IPS-20b (cell line): Measurements from ENCODE around the gene PTGDR.

Experiments used
- H3K27ac ChIP-seq: one replicate; pipeline ENCODE4 v1.5.1; 2013; ENCODE audit warnings: low read length
- H3K27me3 ChIP-seq: 2 replicates; pipeline ENCODE4 v1.6.1; 2013; ENCODE audit warnings: mild to moderate bottlenecking, low read length, inconsistent platforms; ENCODE audit not compliant: insufficient read depth
- H3K36me3 ChIP-seq: 2 replicates; pipeline ENCODE4 v1.6.1; 2013; ENCODE audit warnings: low read depth, mild to moderate bottlenecking, inconsistent platforms, low read length, moderate library complexity; ENCODE audit not compliant: insufficient read depth
- H3K4me1 ChIP-seq: 2 replicates; pipeline ENCODE4 v1.6.1; 2013; ENCODE audit warnings: mild to moderate bottlenecking, control low read depth, inconsistent platforms, low read length, moderate library complexity; ENCODE audit not compliant: insufficient read depth
- H3K4me3 ChIP-seq: 2 replicates; pipeline ENCODE4 v1.5.1; 2013; ENCODE audit warnings: mild to moderate bottlenecking, low read length, inconsistent platforms
- H3K9ac ChIP-seq: 2 replicates; pipeline ENCODE4 v1.6.1; 2013; ENCODE audit warnings: low read depth, mild to moderate bottlenecking, inconsistent platforms, low read length, moderate library complexity
- H3K9me3 ChIP-seq: 2 replicates; pipeline ENCODE4 v1.6.1; 2013; ENCODE audit warnings: mild to moderate bottlenecking, low read depth, low read length, inconsistent platforms; ENCODE audit not compliant: insufficient read depth

Gene PTGDR

DNA sequence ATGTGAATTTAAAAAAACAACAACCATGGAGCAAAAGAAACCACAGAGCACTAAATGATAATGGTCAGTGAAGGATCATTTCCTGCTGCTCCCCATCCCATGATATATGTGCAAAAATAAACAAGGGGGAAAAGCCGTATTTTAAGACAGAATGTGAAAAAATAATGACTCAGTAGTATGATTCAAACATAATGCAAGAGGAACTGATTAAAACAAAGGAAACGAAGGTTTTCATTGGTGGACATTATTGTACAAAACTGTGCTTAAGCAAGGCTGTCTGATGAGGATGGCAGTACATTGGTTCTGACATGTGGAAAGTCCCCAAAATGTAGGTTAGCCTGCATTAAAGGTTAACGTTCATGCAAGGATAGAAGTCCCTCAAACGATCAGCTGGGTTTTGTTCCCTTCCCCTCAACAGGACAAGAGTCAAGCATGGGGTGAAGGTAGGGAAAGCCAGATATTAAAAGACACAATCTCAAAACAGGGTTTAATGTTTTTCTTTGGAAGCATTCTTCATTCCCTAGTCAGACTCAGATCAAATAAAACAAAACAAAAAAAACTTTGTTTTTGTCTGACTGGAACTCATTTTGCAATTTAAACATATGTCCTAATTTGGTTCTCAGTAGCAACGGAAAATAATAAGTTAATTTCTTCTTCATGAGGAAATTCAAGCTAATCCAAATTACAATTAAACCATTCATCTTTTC is 26.3 kb upstream of the PTGDR start:
- no peaks in the 10 kb centered on the region for H3K36me3 ChIP-seq
- no peak overlapping the region for H3K9ac ChIP-seq
- H3K27ac ChIP-seq, result no peak overlapping the region
- H3K9me3 ChIP-seq, result no peaks in the 10 kb centered on the region
- no peaks in the 10 kb centered on the region for H3K4me1 ChIP-seq
- H3K4me3 ChIP-seq, result no peak overlapping the region
- H3K27me3 ChIP-seq, result no peaks in the 10 kb centered on the region

DNA sequence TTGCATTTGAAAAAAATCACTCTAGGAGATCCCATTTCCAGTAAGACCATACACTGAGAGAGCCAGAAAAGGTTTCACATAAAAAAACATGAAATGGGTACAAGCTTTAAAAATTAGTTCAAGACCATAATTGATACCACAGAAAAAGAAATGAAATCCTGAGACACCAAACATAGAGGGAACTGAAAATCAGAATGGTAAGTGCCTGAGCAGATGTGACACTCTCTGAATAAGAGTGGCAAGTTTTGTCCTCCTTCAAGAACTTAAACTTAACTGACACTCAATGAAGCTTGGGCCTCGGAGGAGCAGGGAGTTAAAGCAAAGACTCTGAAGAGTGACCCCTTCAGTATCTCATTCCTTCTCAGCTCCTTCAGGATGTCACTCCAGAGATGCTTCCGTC is 23.2 kb upstream of the PTGDR start:
- Histone ChIP-seq H3K4me3 (no peak overlapping the region), H3K9ac (no peak overlapping the region), H3K27me3 (no peaks in the 10 kb centered on the region), H3K9me3 (no peaks in the 10 kb centered on the region), H3K4me1 (no peaks in the 10 kb centered on the region), H3K27ac (no peak overlapping the region), H3K36me3 (no peaks in the 10 kb centered on the region)

DNA sequence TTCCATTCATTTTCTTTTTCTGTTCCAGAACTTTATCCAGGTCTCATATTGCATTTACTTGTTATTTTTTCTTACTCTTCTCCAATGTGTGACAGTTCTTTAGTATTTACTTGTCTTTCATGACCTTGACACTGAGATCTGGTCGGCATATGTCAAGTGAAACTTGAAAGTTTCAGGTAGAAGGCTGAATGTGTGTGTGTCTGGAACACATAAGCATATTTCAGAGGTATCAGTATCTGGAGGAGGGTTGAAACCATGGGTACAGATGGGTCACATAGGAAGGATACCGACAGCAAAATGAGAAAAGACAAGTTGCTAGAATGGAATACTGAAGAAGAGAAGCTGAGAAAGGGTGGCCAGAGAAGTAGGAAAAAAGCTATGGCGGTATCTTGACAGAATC is 22.5 kb upstream of the PTGDR start:
- Histone ChIP-seq H3K36me3 (no peaks in the 10 kb centered on the region), H3K9me3 (no peaks in the 10 kb centered on the region), H3K9ac (no peak overlapping the region), H3K4me3 (no peak overlapping the region), H3K4me1 (no peaks in the 10 kb centered on the region), H3K27me3 (no peaks in the 10 kb centered on the region), H3K27ac (no peak overlapping the region)

DNA sequence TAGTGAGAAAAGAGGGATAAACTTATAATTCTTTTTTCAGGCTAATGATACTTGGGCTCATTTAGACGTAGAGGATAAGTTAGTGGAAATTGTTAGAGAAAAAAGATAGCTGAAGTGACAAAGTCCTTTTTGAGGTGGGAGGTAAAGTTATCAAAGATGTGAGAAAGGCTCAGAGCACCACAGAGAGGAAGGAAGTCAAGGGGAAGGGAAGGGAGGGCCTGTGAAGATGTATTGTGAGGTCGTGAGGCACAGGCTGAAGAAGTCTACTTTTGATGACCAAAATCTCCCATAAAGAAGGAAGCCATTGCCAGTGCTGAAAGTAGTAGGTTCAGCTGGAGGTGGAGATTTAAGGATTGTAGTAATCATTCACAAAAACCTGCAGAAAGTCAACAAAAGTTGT is 19.4 kb upstream of the PTGDR start:
- H3K9me3 ChIP-seq, result no peaks in the 10 kb centered on the region
- H3K4me1 ChIP-seq, result peaks cover 14% of the 10 kb centered on the region; the same call in 1 of the 2 replicates
- H3K36me3 ChIP-seq, result no peaks in the 10 kb centered on the region
- no peaks in the 10 kb centered on the region for H3K27me3 ChIP-seq
- no peak overlapping the region for H3K27ac ChIP-seq
- no peak overlapping the region for H3K4me3 ChIP-seq
- no peak overlapping the region for H3K9ac ChIP-seq

DNA sequence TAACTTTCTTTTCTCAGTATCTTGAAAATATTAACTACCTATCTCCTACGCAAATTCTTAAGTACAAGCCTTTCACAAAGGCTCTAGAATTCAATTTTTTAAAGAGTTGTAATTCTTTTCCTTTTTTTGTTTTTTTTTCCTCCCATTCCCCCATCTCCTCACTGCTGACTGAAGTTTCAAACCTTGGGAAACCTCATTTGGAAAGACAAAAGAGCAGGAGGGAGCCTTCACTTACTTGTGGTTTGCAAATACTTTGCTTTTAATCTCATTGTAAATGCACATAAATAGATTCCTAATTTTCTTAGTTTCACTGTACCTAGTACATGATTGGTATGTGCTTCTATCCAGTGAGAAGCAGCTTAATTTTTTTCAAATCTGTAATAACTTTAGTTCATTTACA is 15.8 kb upstream of the PTGDR start:
- H3K4me1 ChIP-seq, result peaks cover 23% of the 10 kb centered on the region; the same call in 1 of the 2 replicates
- H3K9ac ChIP-seq, result no peak overlapping the region
- no peaks in the 10 kb centered on the region for H3K27me3 ChIP-seq
- no peak overlapping the region for H3K27ac ChIP-seq
- H3K36me3 ChIP-seq, result no peaks in the 10 kb centered on the region
- H3K9me3 ChIP-seq, result no peaks in the 10 kb centered on the region
- H3K4me3 ChIP-seq, result peak overlapping the region; percentile 12

DNA sequence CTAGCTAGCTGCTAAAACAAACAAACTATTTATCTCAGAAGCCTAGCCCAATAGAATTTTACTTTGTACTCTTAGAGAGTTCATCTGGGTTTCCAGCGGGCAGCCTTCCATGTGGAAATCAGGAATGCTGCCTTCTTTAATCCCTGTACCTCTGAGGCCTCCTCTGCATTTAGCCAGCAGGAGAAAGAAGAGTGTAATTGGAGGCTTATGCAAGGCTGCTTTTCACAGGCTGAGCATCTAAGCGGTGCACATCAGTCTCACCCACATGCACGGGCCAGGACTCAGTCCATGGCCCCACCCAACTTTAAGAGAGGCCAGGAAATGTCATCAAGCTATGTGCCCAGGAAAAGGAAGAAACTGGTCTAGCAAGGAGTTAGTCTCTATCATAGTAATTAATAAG is 14.0 kb upstream of the PTGDR start:
- Histone ChIP-seq H3K4me3 (0 out of 2 replicates have a peak overlapping the region, but pooled peaks have one; percentile 2), H3K9me3 (no peaks in the 10 kb centered on the region), H3K27me3 (no peaks in the 10 kb centered on the region), H3K4me1 (peaks cover 23% of the 10 kb centered on the region; the same call in 1 of the 2 replicates), H3K27ac (no peak overlapping the region), H3K36me3 (no peaks in the 10 kb centered on the region), H3K9ac (no peak overlapping the region)

DNA sequence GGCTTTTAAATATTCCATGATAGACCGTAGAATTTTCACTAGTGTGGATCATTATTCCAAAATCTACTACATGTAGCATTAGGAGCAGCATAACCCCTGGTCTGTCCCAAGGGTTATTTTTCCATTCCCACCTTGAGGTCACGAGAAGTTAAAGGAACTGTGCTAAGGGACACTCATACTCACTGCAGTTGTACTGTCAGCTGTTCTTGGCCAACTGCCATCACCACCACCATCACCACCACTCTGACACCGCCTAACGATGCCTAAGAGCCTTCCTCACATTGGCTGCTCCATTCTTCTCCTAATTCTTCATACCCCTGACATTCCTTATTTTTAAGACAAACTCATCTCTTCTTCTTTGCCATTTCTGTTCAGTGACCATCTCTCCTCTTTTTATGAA is 13.4 kb upstream of the PTGDR start:
- Histone ChIP-seq H3K36me3 (no peaks in the 10 kb centered on the region), H3K9ac (no peak overlapping the region), H3K4me1 (peaks cover 23% of the 10 kb centered on the region; the same call in 1 of the 2 replicates)

DNA sequence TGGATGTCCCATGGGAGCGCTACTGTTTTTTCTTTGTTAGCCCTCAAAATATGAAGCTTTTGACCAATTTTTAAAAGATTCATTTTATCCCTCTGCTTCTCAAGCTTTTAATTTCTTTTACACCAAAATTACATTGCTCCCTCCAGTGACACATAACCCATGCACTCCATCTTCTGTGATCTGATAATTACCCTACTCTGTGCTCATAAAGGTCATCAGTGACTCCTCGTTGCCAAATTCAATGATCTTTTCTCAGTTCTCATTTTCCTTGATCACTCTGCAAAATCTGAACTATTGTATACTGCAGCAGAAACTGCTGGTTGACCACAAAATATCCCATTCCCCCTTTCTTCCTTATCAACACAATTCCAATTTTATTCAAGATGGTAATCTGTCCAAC is 8.7 kb upstream of the PTGDR start:
- H3K36me3 ChIP-seq, result no peaks in the 10 kb centered on the region
- no peak overlapping the region for H3K9ac ChIP-seq
- H3K4me1 ChIP-seq, result peaks cover 2% of the 10 kb centered on the region; the same call in 1 of the 2 replicates
- no peak overlapping the region for H3K27ac ChIP-seq
- H3K27me3 ChIP-seq, result peaks cover 4% of the 10 kb centered on the region; the same call in 1 of the 2 replicates
- H3K4me3 ChIP-seq, result no peak overlapping the region
- no peaks in the 10 kb centered on the region for H3K9me3 ChIP-seq

More for the DNA sequence above, 13.4 kb upstream of the PTGDR start:
- Histone ChIP-seq H3K27ac (no peak overlapping the region), H3K9me3 (no peaks in the 10 kb centered on the region), H3K4me3 (no peak overlapping the region), H3K27me3 (no peaks in the 10 kb centered on the region)

DNA sequence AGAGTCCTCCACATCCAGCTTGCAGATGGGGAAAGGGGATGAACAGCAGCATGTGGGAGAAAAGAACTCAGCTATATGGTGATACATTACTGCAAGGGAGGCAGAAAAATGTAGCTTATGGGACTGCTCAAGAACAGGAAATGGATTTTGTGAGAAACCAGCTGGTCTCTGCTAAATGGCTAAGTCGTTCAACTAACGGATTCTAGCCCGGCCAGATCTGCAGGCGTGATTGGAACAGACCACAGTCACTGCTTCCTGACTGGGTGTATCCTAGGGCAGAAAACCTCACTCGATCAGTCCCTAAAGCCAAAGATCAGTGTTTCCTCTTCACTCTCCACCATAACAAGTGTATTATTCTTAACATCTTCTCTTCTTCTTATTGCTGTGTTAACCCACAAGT is 8.1 kb upstream of the PTGDR start:
- Histone ChIP-seq H3K9ac (no peak overlapping the region), H3K27me3 (peaks cover 6% of the 10 kb centered on the region; the same call in 1 of the 2 replicates), H3K4me1 (no peaks in the 10 kb centered on the region), H3K4me3 (no peak overlapping the region), H3K9me3 (no peaks in the 10 kb centered on the region), H3K27ac (no peak overlapping the region), H3K36me3 (no peaks in the 10 kb centered on the region)

DNA sequence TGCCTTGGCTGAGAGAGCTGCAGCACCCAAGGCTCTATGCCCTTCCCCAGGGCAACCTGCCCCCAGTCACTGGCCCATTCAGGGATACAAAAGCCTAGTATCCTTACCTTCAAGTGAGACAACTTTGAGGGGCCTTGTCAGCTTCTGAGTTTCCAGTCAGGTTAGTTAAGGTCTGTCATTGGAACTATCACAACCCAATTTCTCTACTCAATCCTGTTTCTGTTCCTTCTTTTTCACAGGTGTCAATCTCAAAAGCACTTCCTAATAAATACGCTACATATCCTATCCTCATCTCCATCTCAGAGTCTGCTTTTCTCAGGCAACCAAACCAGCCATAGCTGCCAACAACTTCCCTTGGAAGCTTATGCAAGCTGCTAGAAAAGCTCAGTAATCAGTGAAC is 4.9 kb upstream of the PTGDR start:
- Histone ChIP-seq H3K4me3 (no peak overlapping the region), H3K9ac (no peak overlapping the region), H3K27ac (no peak overlapping the region), H3K36me3 (no peaks in the 10 kb centered on the region), H3K4me1 (0 out of 2 replicates have a peak, but pooled peaks cover 2% of the 10 kb centered on the region), H3K9me3 (no peaks in the 10 kb centered on the region), H3K27me3 (peaks cover 34% of the 10 kb centered on the region)

DNA sequence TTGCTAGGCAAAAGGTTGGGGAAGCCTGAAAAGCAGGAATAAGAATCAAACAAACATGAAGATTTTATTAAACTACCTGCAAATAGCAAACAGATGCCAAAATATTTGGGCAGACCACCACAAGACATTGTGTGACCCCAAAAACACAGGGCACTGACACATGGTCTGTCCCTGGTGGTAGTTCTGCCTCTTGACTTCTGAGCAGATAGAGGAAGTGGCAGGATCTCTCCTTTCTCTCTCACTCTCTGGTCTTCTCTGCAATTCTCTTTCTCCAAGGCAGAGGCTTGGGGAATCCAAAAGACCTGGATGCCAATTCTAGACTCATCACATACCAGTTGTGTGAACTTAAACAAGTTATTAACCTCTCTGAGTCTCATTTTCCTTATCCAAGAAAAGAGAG is 4.3 kb upstream of the PTGDR start:
- 0 out of 2 replicates have a peak, but pooled peaks cover 2% of the 10 kb centered on the region for H3K4me1 ChIP-seq

DNA sequence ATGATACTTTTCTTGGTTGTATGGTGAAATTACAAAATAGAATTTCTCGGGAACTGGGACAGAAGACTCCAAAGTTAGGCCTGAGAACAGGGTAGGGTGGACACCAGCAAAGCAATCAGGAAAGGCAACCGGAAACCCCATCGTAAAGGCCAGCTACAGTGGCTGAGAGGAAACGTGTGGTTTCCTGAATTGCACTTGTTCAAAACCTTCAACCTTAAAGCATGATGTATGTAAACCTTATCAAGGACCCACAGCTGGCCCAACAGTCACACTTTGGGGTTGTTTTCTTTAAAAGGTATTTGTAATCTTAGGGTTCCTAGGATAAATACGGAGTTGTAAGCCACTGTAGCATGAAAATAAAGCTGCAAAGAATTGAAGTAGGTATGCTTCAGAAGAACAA is 2.2 kb upstream of the PTGDR start:
- Histone ChIP-seq H3K27ac (no peak overlapping the region), H3K4me3 (no peak overlapping the region), H3K36me3 (no peaks in the 10 kb centered on the region), H3K27me3 (peaks cover 61% of the 10 kb centered on the region), H3K9me3 (no peaks in the 10 kb centered on the region), H3K9ac (no peak overlapping the region), H3K4me1 (0 out of 2 replicates have a peak, but pooled peaks cover 2% of the 10 kb centered on the region)

More for the DNA sequence above, 4.3 kb upstream of the PTGDR start:
- H3K9me3 ChIP-seq, result no peaks in the 10 kb centered on the region
- no peak overlapping the region for H3K27ac ChIP-seq
- H3K9ac ChIP-seq, result no peak overlapping the region
- H3K36me3 ChIP-seq, result no peaks in the 10 kb centered on the region
- H3K27me3 ChIP-seq, result peaks cover 40% of the 10 kb centered on the region
- H3K4me3 ChIP-seq, result no peak overlapping the region
